GM19324 (cell line): Measurements from ENCODE around the gene ANGEL1.

Experiments
- ATAC-seq: cut with Tn5 transposase; IDR thresholded peaks from one replicate; pipeline ENCODE4 v1.9.1; 2021; ENCODE audit warnings: mild to moderate bottlenecking, moderate library complexity; ENCODE audit not compliant: unreplicated experiment, low FRiP score

ANGEL1 gene

DNA sequence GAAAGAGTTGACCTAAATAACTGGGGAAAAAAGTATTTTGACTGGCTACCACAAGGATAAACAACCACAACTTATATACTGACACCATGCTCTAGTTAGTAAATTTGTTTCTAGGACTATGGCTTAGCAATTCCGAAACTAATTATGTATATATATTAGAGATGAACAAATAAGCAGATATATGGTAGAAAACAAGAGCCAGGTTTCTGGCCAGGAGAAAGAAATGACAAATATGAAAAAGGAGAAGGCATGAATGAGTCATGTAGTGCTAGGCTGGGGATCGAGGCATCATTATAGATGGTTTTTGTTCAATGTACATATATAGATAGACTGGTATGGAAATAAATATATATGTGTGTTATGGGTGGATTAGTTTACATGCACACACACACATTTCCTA lies 8.0 kb upstream of the ANGEL1 start:
- no peak for ATAC-seq

DNA sequence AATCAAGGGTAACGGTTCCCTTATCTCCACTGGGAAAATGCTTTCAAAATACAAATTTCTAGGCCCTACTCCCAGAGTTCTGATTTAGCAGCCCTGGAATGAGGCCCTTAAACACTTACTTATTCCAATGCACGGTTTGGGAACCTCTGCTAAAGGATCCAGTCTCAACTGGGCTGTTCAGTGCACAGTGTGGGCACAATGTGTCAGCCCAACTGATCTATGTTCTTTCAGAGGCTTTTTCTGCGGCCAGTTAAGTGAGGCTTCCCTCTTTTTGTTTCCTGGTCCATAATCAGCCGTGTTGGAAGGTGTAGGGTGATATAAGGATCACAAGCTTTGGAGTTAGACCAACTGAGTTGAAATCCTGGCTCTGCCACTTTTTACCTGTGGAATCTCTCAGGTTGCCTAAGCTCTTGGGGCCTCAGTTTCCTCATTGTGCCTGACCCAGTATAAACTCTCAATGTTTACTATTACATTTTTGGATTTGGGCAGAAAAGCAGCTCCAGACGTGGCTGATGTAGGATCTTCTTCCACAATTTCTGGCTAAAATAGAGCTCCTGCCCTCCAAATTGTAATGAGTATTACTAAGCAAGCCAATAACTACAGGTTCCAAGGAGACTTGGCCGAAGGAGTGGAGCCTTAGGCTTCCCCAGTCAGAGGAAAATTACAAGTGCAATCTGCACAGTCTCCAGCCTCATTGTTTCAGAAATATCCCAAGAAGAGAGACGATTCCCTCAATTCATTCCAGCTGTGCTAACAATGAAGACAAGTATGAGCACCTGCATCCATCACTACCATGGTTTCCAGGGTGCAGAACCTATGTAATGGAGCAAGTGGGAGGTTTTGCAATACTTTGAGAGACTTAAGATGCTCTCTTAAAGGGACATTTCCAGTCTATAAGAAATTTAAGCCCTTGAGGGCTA lies 2.3 kb upstream of the ANGEL1 start:
- no peak for ATAC-seq

DNA sequence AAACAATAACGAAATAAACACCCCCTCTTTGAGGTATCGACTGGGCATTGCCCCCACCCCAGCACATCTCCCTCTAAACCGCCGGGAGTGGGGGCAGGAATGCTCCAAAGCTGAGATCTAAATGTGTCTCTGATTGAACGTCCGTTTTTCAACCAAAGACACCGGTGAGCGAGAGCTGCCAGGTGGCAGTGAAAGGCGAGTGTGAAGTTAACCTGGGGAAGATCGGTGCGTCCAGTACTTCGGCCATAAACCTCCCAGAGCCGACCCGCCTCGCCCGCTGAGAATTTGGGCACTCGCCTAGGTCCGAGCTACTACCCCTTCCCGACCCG lies 625 bp downstream of the ANGEL1 start:
- ATAC-seq = no peak

DNA sequence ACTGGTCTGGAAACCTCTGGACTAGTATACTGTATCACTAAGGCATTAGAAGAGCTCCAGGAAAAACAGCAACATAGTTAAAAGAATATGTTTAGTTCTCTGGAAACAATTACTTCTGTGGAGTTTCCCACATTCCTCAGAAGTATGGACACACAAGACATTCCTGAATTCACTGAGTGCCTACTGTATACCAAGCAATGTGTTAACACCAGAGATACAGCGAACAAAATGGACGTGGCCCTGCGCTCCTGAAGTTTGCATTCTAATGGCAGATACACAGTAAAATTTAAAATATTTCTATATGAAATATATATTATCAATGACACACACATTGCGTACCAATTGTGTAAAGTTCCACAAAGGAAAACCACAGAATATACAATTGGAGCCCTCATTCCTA lies 1.1 kb downstream of the ANGEL1 start:
- ATAC-seq = no peak

- ATAC-seq = no peak
Measured at GRCh38 chr14:76810953-76811400, 1.7 kb downstream of the ANGEL1 start.

GRCh38 chr14:76810525-76810924 lies 2.2 kb downstream of the ANGEL1 start:
- no peak for ATAC-seq

- ATAC-seq = no peak
Measured at GRCh38 chr14:76808990-76809389, 3.7 kb downstream of the ANGEL1 start.

DNA sequence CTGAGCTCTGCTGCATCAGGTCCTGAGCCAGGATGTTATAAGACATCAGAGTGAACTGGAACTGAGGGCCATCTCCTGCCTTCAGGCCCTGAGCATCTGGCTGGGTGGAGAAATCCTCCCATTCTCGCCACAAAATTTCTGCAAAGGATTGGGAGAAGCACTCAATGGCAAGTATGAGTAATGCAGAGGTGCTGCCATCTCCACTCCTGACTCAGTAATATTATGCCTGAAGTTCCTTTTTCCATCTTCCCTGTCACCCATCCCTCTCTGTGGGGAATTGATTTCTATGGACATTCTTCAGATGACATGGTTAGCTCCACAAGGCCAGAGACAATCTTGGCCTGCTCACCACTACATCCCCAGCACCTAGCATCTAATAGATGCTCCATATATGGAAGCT lies 4.7 kb downstream of the ANGEL1 start:
- ATAC-seq = no peak

- ATAC-seq = no peak
Measured at GRCh38 chr14:76806446-76806845, 6.2 kb downstream of the ANGEL1 start.

- ATAC-seq = no peak
Measured at GRCh38 chr14:76793956-76794355, 18.7 kb downstream of the ANGEL1 start.

GRCh38 chr14:76793324-76793723 lies 19.4 kb downstream of the ANGEL1 start:
- ATAC-seq = no peak

DNA sequence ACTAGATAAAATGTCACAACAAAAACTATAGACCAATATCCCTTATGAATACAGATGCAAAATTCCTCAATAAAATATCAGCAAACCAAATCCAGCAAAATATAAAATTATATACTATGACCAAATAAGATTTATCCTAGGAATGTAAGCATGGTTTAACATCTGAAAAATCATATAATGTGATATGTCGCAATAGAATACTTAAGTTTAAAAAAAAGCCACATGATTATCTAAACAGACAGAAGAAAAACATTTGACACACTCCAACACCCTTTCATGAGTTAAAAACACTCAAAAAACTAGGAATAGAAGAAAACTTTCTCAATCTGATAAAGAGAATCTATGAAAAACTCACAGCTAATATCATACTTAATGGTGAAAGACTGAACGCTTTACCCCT lies 20.3 kb downstream of the ANGEL1 start:
- ATAC-seq = no peak

DNA sequence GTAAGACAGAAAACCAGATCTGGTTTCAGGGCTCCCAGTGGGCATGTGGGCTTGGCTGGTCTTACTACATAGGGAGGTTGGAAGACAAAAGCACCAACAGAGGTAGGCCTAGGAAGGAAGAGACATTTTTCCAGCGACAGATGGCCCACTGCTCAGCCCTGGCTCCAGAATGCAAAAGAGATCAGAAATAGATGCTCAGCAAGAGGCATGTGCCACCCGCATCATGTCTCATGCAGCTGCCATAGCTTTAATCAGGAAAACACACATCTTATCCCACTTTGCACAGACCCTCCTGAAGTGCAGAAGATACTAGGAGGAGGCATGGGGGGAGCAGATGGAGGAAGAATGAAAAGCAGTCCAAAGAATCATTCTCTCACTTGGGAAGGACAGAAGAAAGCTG lies 26.1 kb downstream of the ANGEL1 start:
- no peak for ATAC-seq

DNA sequence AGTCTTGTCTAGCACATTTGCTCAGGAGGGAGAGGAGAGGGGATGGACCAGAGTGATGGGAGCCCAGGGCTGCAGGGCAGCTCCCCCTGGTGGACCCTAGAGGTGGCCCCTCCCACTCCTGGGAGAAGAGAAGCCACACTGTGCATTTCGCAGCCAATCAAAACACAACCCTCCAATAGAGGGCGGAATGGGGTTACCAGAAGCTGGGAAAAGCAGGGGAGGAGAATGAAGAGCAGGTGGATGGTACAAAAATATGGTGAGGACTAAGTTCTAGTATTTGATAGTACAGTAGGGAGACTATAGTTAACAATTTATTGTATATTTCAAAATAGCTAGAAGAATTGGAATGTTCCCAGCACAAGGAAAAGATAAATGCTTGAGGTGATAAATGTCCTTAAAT lies 27.8 kb downstream of the ANGEL1 start:
- no peak for ATAC-seq

DNA sequence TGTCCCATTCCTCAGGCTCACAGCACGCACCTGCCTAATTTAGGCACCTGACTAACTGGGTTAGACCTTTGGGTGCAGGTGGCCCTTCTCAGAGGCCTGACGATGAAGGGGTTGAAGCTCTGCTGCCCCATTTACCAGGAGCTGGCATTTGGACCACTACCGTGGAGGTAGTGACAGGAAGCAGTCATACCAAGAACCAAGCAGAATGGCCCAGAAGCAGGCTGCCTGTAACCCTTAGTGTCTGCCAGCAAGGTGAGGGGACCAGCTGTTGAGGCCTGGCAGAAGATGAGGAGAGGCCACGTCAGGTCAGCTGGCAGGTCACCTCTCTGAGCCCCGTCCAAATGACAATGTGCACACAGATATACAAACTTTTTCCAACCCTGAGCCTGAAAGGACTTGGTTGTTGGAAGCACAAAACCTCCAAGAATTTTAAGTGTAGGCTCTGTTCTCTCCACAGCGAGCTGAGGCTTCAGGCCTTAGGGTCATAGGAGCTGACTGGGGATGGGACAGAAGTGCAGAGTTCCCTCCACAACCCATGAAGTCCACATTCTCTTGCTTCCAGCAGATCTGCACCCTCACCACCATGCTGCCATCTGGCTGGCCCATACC lies 28.3 kb downstream of the ANGEL1 start:
- ATAC-seq = no peak

- ATAC-seq = no peak
Measured at GRCh38 chr14:76782885-76783566, 29.7 kb downstream of the ANGEL1 start.

DNA sequence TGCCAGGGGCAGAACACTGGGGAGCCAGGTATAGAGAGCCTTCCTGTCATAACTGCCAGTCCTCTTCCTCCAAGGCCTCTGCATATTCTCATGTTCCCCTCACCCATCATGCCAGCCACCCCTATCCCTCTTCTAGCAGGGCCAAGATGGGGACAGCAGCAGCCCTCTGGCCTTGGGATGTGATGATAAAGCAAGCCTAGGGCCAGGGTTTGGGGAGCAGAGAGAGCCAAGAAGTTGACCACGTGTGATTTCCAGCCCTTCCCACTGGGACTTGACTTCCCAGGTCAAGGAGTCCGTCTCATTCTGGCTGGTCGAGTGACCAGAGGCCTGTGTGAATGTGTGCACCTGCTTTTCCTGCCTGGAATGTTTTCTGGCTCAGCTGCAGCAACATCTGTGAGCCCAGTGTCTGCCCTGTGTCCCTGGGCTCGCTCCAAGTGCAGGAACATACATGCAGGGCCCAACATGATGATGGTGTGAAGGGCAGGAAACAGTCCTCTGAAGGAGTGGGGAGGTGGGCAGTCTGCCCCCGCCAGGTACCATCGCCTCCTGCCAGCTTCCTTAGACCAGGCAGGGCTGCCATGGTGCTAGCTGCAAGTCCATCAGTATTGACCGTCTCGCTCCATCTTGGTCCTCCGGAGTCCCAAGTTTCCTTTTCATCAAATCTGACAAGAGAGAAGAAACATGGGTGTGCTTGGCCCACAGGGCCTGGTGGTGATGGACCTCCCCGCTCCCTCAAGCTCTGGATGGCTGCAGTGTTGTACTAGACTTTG lies 30.4 kb downstream of the ANGEL1 start:
- ATAC-seq = no peak

GRCh38 chr14:76781648-76782051 lies 31.0 kb downstream of the ANGEL1 start:
- no peak for ATAC-seq

DNA sequence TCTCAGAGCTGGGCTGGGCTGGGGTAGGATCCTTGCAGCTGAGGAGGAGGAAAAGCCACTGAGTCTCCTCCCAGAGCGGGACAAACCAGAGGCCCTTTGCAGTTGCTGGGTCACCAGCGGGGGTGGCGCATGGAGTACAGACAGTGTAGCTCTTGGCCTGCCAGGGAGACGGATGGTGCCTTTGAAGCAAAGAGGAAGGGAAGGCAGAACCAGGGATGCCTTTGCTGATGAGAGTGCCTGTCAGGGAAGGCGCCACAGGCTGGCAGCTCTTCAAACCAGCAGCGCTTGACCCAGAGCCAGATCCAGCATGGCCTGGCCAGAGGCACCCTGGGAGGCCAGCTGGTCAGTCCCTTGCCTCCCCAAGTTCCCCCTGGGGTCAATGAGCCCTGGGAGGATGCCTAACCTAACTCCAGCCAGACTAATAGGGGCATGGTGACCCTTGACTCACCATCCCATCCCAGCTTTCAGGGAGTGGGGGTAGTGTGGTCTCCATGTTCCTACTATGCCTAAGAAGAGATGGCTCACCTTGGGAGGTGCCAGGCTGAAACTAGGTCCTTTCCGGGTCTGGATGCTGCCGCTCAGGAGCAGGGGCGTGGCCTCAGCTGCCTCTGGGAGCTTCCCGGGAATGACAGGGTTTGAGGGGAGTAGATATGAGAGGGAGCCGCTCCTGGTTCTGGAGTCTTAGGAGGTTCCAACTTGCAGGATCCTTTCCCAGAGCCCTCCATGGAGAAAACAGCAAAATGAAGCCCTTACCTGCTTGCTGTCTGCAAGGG lies 31.6 kb downstream of the ANGEL1 start:
- ATAC-seq = no peak

GRCh38 chr14:76780360-76780759 lies 32.3 kb downstream of the ANGEL1 start:
- no peak for ATAC-seq
